Epithelial cell of esophagus (primary cell): Measurements from ENCODE around the gene MRPL4.

Experiments used
- DNase-seq: peaks from one replicate; pipeline ENCODE4 v3.0.0; 2010; ENCODE audit warnings: low read depth
- H3K4me3 ChIP-seq: 2 replicates; pipeline ENCODE4 v1.5.1; 2011; ENCODE audit warnings: mild to moderate bottlenecking, low read length, control low read depth
- TF ChIP-seq, protein P1 (sequence below): IDR thresholded peaks from 2 replicates; pipeline ENCODE4 v1.5.1; 2011; ENCODE audit warnings: low read depth, mild to moderate bottlenecking, low read length, control low read depth, inconsistent platforms; ENCODE audit not compliant: insufficient read depth; ENCODE audit errors: missing control alignments

The MRPL4 gene

DNA sequence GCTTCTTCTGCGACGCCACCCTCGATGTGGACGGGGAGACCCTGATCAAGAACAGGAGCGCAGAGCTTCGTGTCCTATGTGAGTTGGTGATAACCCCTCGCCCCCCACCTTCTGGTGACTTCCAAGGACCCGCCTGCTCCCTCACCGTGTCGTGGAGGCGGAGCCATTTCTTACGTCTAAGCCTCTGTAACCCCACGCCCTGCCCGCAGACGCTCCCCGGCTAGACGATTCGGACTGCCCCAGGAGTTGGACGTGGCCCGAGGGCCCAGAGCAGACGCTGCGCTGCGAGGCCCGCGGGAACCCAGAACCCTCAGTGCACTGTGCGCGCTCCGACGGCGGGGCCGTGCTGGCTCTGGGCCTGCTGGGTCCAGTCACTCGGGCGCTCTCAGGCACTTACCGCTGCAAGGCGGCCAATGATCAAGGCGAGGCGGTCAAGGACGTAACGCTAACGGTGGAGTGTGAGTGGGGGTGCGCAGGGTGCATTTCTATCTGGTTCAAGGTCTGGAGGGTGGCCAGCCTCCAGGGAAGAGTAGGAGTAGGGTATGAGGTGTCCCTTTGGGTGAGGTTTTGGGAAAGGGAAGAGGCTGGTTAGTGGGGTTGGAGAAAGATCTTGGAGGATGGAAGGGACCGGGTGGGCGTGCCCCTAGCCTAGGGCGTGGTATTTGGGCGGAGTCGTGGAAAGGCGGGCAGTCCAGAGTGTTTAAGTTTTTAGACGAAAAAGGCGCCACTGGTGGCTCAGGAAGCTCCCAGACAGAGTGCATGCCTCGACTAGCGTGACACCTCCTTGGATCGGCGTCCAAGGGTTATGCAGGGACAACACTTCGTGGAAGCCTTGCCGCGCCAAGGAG is 41.0 kb downstream of the MRPL4 start:
- H3K4me3 ChIP-seq = no peak overlapping the region
- TF ChIP-seq, protein P1, sequence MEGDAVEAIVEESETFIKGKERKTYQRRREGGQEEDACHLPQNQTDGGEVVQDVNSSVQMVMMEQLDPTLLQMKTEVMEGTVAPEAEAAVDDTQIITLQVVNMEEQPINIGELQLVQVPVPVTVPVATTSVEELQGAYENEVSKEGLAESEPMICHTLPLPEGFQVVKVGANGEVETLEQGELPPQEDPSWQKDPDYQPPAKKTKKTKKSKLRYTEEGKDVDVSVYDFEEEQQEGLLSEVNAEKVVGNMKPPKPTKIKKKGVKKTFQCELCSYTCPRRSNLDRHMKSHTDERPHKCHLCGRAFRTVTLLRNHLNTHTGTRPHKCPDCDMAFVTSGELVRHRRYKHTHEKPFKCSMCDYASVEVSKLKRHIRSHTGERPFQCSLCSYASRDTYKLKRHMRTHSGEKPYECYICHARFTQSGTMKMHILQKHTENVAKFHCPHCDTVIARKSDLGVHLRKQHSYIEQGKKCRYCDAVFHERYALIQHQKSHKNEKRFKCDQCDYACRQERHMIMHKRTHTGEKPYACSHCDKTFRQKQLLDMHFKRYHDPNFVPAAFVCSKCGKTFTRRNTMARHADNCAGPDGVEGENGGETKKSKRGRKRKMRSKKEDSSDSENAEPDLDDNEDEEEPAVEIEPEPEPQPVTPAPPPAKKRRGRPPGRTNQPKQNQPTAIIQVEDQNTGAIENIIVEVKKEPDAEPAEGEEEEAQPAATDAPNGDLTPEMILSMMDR = no peak
- DNase-seq = no peak

DNA sequence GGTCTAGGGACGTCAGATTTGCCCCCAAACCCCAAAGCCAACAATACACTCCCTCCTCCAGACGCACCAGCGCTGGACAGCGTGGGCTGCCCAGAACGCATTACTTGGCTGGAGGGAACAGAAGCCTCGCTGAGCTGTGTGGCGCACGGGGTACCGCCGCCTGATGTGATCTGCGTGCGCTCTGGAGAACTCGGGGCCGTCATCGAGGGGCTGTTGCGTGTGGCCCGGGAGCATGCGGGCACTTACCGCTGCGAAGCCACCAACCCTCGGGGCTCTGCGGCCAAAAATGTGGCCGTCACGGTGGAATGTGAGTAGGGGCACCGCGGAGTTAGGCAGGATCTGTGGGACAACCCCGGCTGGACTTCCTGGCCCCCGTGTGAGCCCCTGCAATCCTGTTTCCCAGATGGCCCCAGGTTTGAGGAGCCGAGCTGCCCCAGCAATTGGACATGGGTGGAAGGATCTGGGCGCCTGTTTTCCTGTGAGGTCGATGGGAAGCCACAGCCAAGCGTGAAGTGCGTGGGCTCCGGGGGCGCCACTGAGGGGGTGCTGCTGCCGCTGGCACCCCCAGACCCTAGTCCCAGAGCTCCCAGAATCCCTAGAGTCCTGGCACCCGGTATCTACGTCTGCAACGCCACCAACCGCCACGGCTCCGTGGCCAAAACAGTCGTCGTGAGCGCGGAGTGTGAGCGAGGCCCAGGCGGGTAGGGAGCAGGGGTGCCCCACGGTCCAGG is 41.8 kb downstream of the MRPL4 start:
- DNase-seq = no peak
- TF ChIP-seq, protein P1 = no peak
- no peak overlapping the region for H3K4me3 ChIP-seq

DNA sequence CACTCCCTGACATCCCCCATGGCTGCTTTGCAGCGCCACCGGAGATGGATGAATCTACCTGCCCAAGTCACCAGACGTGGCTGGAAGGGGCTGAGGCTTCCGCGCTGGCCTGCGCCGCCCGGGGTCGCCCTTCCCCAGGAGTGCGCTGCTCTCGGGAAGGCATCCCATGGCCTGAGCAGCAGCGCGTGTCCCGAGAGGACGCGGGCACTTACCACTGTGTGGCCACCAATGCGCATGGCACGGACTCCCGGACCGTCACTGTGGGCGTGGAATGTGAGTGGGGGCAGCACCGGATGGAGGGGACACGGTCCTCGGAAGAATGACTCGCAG is 42.3 kb downstream of the MRPL4 start:
- DNase-seq = no peak
- no peak overlapping the region for H3K4me3 ChIP-seq
- TF ChIP-seq, protein P1 = no peak

DNA sequence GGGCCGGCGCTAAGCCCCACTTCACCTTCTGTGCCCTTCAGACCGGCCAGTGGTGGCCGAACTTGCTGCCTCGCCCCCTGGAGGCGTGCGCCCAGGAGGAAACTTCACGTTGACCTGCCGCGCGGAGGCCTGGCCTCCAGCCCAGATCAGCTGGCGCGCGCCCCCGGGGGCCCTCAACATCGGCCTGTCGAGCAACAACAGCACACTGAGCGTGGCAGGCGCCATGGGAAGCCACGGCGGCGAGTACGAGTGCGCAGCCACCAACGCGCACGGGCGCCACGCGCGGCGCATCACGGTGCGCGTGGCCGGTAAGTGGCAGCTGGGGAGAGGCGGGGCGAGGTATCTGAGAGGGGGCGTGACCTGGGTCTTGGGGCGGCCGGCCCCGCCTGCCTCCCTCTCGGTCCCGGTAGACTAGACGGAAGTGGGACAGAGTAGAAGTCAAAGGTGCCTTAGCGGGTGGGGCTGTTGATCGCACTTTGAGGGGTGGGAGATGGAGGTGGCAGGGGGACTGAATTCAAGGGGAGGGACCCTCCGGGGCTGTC is 43.4 kb downstream of the MRPL4 start:
- TF ChIP-seq, protein P1 = no peak
- DNase-seq = no peak
- H3K4me3 ChIP-seq = no peak overlapping the region

DNA sequence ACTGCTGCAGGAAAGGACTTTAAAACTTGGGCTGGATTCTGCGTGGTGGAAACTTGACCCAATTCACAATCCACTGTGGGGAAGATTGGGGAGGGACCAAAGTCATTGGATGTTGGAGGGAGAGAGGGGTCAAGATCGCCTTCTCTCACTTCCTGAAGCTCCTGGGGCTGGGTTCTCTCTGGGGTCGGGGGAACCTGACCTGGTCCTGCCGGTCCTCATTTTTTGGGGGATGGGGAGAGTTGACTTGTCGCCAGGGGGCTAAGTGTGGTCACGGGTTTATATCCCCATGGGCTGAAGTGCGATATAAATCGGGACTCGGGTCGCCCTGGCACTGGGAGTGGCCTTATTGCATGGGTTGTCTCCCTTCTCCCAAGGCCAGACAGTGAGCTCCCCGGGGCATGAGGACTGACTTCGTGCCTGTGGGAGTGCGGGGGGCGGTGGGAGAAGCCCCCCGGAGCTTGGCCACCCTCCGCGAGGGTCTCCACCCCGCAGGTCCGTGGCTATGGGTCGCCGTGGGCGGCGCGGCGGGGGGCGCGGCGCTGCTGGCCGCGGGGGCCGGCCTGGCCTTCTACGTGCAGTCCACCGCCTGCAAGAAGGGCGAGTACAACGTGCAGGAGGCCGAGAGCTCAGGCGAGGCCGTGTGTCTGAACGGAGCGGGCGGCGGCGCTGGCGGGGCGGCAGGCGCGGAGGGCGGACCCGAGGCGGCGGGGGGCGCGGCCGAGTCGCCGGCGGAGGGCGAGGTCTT is 44.0 kb downstream of the MRPL4 start:
- H3K4me3 ChIP-seq = no peak overlapping the region
- TF ChIP-seq, protein P1 = no peak
- no peak for DNase-seq

DNA sequence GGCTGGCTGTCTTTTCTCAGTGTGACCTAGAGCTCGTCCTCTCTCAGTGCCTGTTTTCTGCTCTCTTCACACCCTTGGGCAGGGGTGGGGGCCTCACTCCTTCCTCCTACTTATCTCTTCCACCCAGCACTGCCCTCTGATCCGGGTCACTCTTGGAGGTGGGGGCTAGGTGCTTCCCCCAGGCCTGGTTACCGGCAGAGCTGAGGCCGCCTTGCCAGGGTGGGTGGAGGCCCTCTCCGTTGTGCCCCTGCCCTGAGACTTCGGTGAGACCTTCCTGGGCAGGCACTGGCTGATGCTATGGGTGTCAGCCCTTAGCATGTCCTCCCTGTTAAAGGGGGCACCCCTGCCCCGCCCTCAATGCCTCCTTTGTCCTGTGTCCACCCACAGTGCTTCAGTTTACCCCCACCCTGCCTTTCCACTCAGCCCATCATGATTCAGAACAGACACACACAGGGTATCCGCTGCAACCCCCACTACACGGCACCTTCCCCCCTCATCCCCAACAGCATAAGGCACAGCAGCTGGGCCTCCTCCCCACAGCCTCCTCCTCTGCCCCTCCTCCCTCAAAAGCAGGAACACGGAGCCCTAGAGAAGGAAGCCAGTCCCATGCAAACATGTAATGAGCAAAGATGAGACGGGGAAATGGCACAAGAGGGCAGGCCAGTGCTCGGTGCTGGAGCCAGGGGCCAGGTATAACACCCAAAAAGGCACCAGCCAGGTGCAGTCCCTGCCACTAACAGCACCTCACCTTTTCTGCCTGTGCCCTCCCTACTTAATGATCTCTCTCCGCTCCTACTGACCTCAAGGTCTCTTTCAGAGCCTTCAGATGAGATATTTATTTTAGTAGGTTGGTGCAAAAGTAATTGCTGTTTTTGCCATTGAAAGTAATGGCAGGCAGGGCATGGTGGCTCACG is 47.8 kb downstream of the MRPL4 start:
- TF ChIP-seq, protein P1 = no peak
- DNase-seq = no peak

More for the DNA sequence above, 47.8 kb downstream of the MRPL4 start:
- no peak overlapping the region for H3K4me3 ChIP-seq
